ENCODE data around the gene ADAMTS2. TPM values are rescaled to one million over a fixed set of nuclear protein-coding genes. Genes with fewer than 3 reads are reported as not detected.

The ADAMTS2 gene
- total and polyA plus RNA-seq, 2 donors (not counting 3 experiments of a cell fraction or from before 2014, with no cell fraction given) = not detected

GRCh38 chr5:179190851-179191505 is 154.3 kb downstream of the ADAMTS2 start:
- H3K36me3 ChIP-seq (ENCODE audit: control insufficient read depth in 2 of 2, extremely low read depth in 1 of 2, insufficient read depth in 2 of 2, low read length in 2 of 2) = no peaks in the 10 kb centered on the region
- no peaks in the 10 kb centered on the region for H3K9me1 ChIP-seq (replicated peaks; ENCODE audit: control insufficient read depth, extremely low read depth, insufficient read depth, low read length)
- no peaks in the 10 kb centered on the region for H3K9me3 ChIP-seq (replicated peaks; ENCODE audit: control insufficient read depth, insufficient read depth, low read length)
- dilution Hi-C loops (cut with MboI; ENCODE audit: extremely low pct_ligation_motif_present, low sequenced_read_pairs) (no loop called here), intact Hi-C loops (cut with micrococcal nuclease) (no loop called here)
- H3K27ac ChIP-seq (ENCODE audit: insufficient read depth, low read depth, low read length) = no peak overlapping the region
- no peak overlapping the region for H3K4me3 ChIP-seq (replicated peaks in 1 of 3; ENCODE audit: insufficient read depth in 1 of 3, low read depth in 1 of 3, low read length in 3 of 3)
- H3K79me2 ChIP-seq (ENCODE audit: control insufficient read depth, insufficient read depth, low read length) = no peaks in the 10 kb centered on the region
- DNase-seq (ENCODE audit: low read depth, low spot score) = no peak
- no peaks in the 10 kb centered on the region for H3K4me1 ChIP-seq (ENCODE audit: control insufficient read depth, extremely low read depth, insufficient read depth, low read length)
- CTCF ChIA-PET = no interaction called here
- FAIRE-seq = no peak
- POLR2A ChIA-PET = no interaction called here
- no peaks in the 10 kb centered on the region for H4K20me1 ChIP-seq (replicated peaks; ENCODE audit: control insufficient read depth, extremely low read depth, insufficient read depth, low read length)
- no peaks in the 10 kb centered on the region for H3K27me3 ChIP-seq (ENCODE audit: control insufficient read depth in 2 of 2, insufficient read depth in 2 of 2, low read length in 2 of 2)
- no peak overlapping the region for H3K4me2 ChIP-seq (ENCODE audit: insufficient read depth, low read length)
- no peak overlapping the region for H2AFZ ChIP-seq (ENCODE audit: low read depth, low read length)
- no TSS peak for BruUV-seq (replicated peaks)
- no peak overlapping the region for H3K9ac ChIP-seq (replicated peaks; ENCODE audit: extremely low read depth, insufficient read depth, low read length)
- TF ChIP-seq POLR2A (IDR thresholded peaks at IDR 0.05; ENCODE audit: low read depth, low read length) = no peak
- no peak for TF ChIP-seq CTCF (IDR thresholded peaks at IDR 0.05; ENCODE audit: extremely low read depth in 1 of 2, insufficient read depth in 1 of 2, low read depth in 1 of 2, low read length in 2 of 2)
- TF ChIP-seq MYC (IDR thresholded peaks at IDR 0.05; ENCODE audit: low read depth, low read length) = no peak
- no peak for TF ChIP-seq MAX (IDR thresholded peaks at IDR 0.05; ENCODE audit: insufficient read depth, insufficient read length)
- no peak for TF ChIP-seq GATA2 (IDR thresholded peaks at IDR 0.05; ENCODE audit: insufficient read depth, insufficient read length, low read depth, low read length)
- TF ChIP-seq FOS (IDR thresholded peaks at IDR 0.05; ENCODE audit: borderline replicate concordance, insufficient read depth, low read length) = no peak
- no peak for TF ChIP-seq JUN (IDR thresholded peaks at IDR 0.05; ENCODE audit: borderline replicate concordance, insufficient read depth, insufficient read length, low read depth)
- no peak for TF ChIP-seq EZH2 (IDR thresholded peaks at IDR 0.05; ENCODE audit: borderline replicate concordance, low read depth, low read length, severe bottlenecking)
- no peak for TF ChIP-seq POLR2AphosphoS5 (IDR thresholded peaks at IDR 0.05; ENCODE audit: insufficient read depth, low read depth, low read length)
